HepG2 (cell line): ENCODE measurements around the gene DRD1. TPM values are rescaled to one million over a fixed set of nuclear protein-coding genes. Genes with fewer than 3 reads are reported as not detected.
A peak's percentile ranks its signal among the peaks of the same experiment; 100 is the strongest.
"Not testable (repeated sequence)": the region's sequence is repeated elsewhere in the genome, so short reads cannot be mapped to it uniquely, and the experiment has no call there.

ENCODE experiments used
- ATAC-seq: fragments of 200-7000 bp; cut with Tn5 transposase; 3 replicates; pipeline ENCODE4 v1.9.1; 2020; ENCODE audit warnings: mild to moderate bottlenecking, moderate library complexity
- BruUV-seq: library from RNA; stranded (reverse); fragments of 400-500 nt; replicated peaks from 2 replicates; lab custom pipeline; 2021; lab: Mats Ljungman, UMichigan
- CTCF ChIA-PET: fragments of 300-600 bp; formaldehyde crosslinking; extraction: SDS; loops from one replicate; lab custom pipeline; 2021; ENCODE audit warnings: low total read pairs, inconsistent platforms, low intra/inter-chr PET ratio; lab: Yijun Ruan, JAX
- POLR2A ChIA-PET: fragments of 350-600 bp; sonication (Branson Sonifier 250); formaldehyde crosslinking; loops from one replicate; lab custom pipeline; 2020; ENCODE audit warnings: antibody characterized with exemption, inconsistent platforms; lab: Yijun Ruan, JAX
- DNase-seq: peaks from one replicate; pipeline ENCODE4 v3.0.0-alpha.2; 2015; ENCODE audit warnings: low spot score
- FAIRE-seq: peaks from 3 replicates; lab custom pipeline; 2011; peaks lifted over from hg19 to GRCh38; lab: Jason Lieb, UNC
- H2AFZ ChIP-seq: one replicate; pipeline ENCODE4 v1.6.1; 2011; ENCODE audit warnings: low read length, inconsistent platforms
- H3K27ac ChIP-seq: fragments of 300-600 bp; 3 replicates; pipeline ENCODE4 v1.8.0; 2011; ENCODE audit warnings: mixed run types, mild to moderate bottlenecking, mixed read lengths, low read length, inconsistent platforms; ENCODE audit not compliant: insufficient read depth; ENCODE audit errors: extremely low read length
- H3K27me3 ChIP-seq, 2 experiments: fragments of 200-600 bp in 1 of 2; 2 replicates in 1 of 2; 3 replicates in 1 of 2; pipeline versions ENCODE4 v1.6.0 to v1.8.0; 2011; ENCODE audit warnings: low read length in 2 of 2, mild to moderate bottlenecking in 2 of 2, moderate library complexity in 2 of 2, inconsistent platforms in 1 of 2; ENCODE audit not compliant: insufficient read depth in 2 of 2, control insufficient read depth in 1 of 2
- H3K36me3 ChIP-seq, 2 experiments: fragments of 200-600 bp in 1 of 2; replicated peaks in 1 of 2; 2 replicates in 1 of 2; 3 replicates in 1 of 2; pipeline versions ENCODE4 v1.5.1 to v1.8.0; 2011; ENCODE audit warnings: low read length in 2 of 2, inconsistent platforms in 1 of 2; ENCODE audit not compliant: insufficient read depth in 2 of 2, control insufficient read depth in 1 of 2
- H3K4me1 ChIP-seq: 2 replicates; pipeline ENCODE4 v1.5.1; 2012; ENCODE audit warnings: low read length, inconsistent platforms; ENCODE audit not compliant: insufficient read depth
- H3K4me2 ChIP-seq: 2 replicates; pipeline ENCODE4 v1.6.0; 2011; ENCODE audit warnings: low read depth, low read length, inconsistent platforms
- H3K4me3 ChIP-seq, 3 experiments: fragments of 200-600 bp in 1 of 3; sonication (generic), shearing (Covaris generic) in 1 of 3; replicated peaks in 1 of 3; 2 replicates each; pipeline ENCODE4 v1.5.1; 2011 to 2016; ENCODE audit warnings: low read length in 3 of 3, inconsistent platforms in 2 of 3, low read depth in 2 of 3, mild to moderate bottlenecking in 2 of 3, control low read depth in 1 of 3, mixed read lengths in 1 of 3; ENCODE audit not compliant: insufficient read depth in 1 of 3
- H3K79me2 ChIP-seq: one replicate; pipeline ENCODE4 v1.6.1; 2011; ENCODE audit warnings: low read length, inconsistent platforms; ENCODE audit not compliant: insufficient read depth
- H3K9ac ChIP-seq: 2 replicates; pipeline ENCODE4 v1.6.0; 2011; ENCODE audit warnings: mild to moderate bottlenecking, low read depth, low read length, inconsistent platforms; ENCODE audit not compliant: insufficient read depth
- H3K9me3 ChIP-seq: 2 replicates; pipeline ENCODE4 v1.5.1; 2012; ENCODE audit warnings: mild to moderate bottlenecking, low read length
- H4K20me1 ChIP-seq: 2 replicates; pipeline ENCODE4 v1.6.0; 2011; ENCODE audit warnings: inconsistent platforms, mild to moderate bottlenecking, low read length, moderate library complexity; ENCODE audit not compliant: insufficient read depth
- ARNT2 ChIP-seq: sonication (generic); formaldehyde crosslinking; IDR thresholded peaks from 2 replicates; pipeline ENCODE4 v1.8.0; 2022; ENCODE audit warnings: mild to moderate bottlenecking, low read depth, missing genetic modification reagents, moderate library complexity
- DRAP1 ChIP-seq: IDR thresholded peaks from 2 replicates; pipeline ENCODE4 v1.6.1; 2016; ENCODE audit warnings: missing genetic modification reagents, missing compliant biosample characterization
- GATA4 ChIP-seq: sonication (generic); IDR thresholded peaks from 2 replicates; pipeline ENCODE4 v1.6.1; 2016; ENCODE audit warnings: antibody characterized with exemption, low read depth, borderline replicate concordance
- MNT ChIP-seq: fragments of 450-650 bp; IDR thresholded peaks from 2 replicates; pipeline ENCODE4 v1.6.1; 2016
- NCOA1 ChIP-seq: sonication (generic); formaldehyde crosslinking; IDR thresholded peaks from 2 replicates; pipeline ENCODE4 v1.9.0; 2021; ENCODE audit warnings: missing genetic modification reagents
- SNAPC5 ChIP-seq: sonication (generic); formaldehyde crosslinking; IDR thresholded peaks from 2 replicates; pipeline ENCODE4 v1.8.1; 2023; ENCODE audit warnings: mild to moderate bottlenecking, missing genetic modification reagents, borderline replicate concordance
- TAF1 ChIP-seq: sonication (generic); formaldehyde crosslinking; IDR thresholded peaks from 2 replicates; pipeline ENCODE4 v1.4.0; 2020; ENCODE audit warnings: missing genetic modification reagents
- ZBTB7A ChIP-seq: sonication (generic); formaldehyde crosslinking; IDR thresholded peaks from 2 replicates; pipeline ENCODE4 v1.8.0; 2022; ENCODE audit warnings: mild to moderate bottlenecking, missing genetic modification reagents
- ZNF441 ChIP-seq: sonication (generic); formaldehyde crosslinking; IDR thresholded peaks from 2 replicates; pipeline ENCODE4 v1.7.0; 2021; ENCODE audit warnings: missing genetic modification reagents, borderline replicate concordance
- WGBS: methylation state at CpG from one replicate; pipeline ENCODE4 v1.1.6; 2017; ENCODE audit warnings: low lambda C conversion rate; 5-methylcytosine and 5-hydroxymethylcytosine counted together
- in situ Hi-C: cut with HindIII; loops from 2 replicates; pipeline ENCODE4 v1.10.0; 2017; ENCODE audit warnings: low pct_unique_long_range_greater_than_20kb; ENCODE audit not compliant: extremely low pct_ligation_motif_present
- intact Hi-C: fragments of 100-400 bp; cut with micrococcal nuclease; formaldehyde crosslinking; loops from one replicate; pipeline ENCODE4 v1.10.0; 2022; ENCODE audit not compliant: unreplicated experiment
- polyA plus RNA-seq, 8 experiments: library from polyadenylated mRNA; depleted of rRNA in 3 of 8; stranded (reverse) in 7 of 8; unstranded in 1 of 8; fragments of >200 nt; fragmentation: Illumina TruSeq in 4 of 8; extraction: Trizol in 4 of 8; gene quantifications; 2 replicates each; pipeline versions ENCODE4 v1.2.1 to v1.2.3, GENCODE V29; 2011 to 2016; ENCODE audit warnings: low read depth in 4 of 8, missing spikeins in 1 of 8, mixed read lengths in 1 of 8; ENCODE audit not compliant: insufficient read depth in 1 of 8
- total RNA-seq, 5 experiments: library from RNA; depleted of rRNA; stranded (reverse); fragments of >200 nt; fragmentation: Illumina TruSeq; extraction: Trizol; gene quantifications; 2 replicates each; pipeline ENCODE4 v1.2.3, GENCODE V29; 2016; ENCODE audit warnings: low read depth in 1 of 5

DRD1 gene
- total and polyA plus RNA-seq, 2 of the 13 experiments (the other 11 are each of a cell fraction or from before 2014, with no cell fraction given), result not detected

- no peaks in the 10 kb centered on the region for H3K9me3 ChIP-seq
- no peak overlapping the region for H3K4me3 ChIP-seq
- WGBS, result 9% methylated on average over 1 of the region's 1 CpG
- H3K9ac ChIP-seq, result no peak overlapping the region
- no peaks in the 10 kb centered on the region for H3K79me2 ChIP-seq
- DNase-seq, result no peak
- in situ Hi-C loops (loop anchor here (5.0 kb wide), 1 partner anchor 505 kb away; no protein-coding TSS in a partner anchor), intact Hi-C loops (no loop called here)
- no peaks in the 10 kb centered on the region for H4K20me1 ChIP-seq
- TF ChIP-seq TAF1 (CRISPR knock-in tag) (no peak), GATA4 (no peak), ZBTB7A (CRISPR knock-in tag) (no peak), SNAPC5 (no peak), NCOA1 (no peak), DRAP1 (CRISPR knock-in tag) (no peak), ZNF441 (no peak)
- CTCF ChIA-PET, result no interaction called here
- no peak overlapping the region for H2AFZ ChIP-seq
- no peak overlapping the region for H3K4me2 ChIP-seq
- ATAC-seq, result no peak
- H3K27me3 ChIP-seq, result peaks cover 0 to 18% of the 10 kb centered on the region in 2 experiments; a peak in 3 of 5 replicates
- POLR2A ChIA-PET, result no interaction called here
- no peak overlapping the region for H3K27ac ChIP-seq
- no TSS peak for BruUV-seq
- H3K36me3 ChIP-seq, result no peaks in the 10 kb centered on the region
- H3K4me1 ChIP-seq, result no peaks in the 10 kb centered on the region
- FAIRE-seq, result no peak
These were observed 13.5 kb upstream of the DRD1 start for GRCh38 chr5:175457466-175457865.

- WGBS, result 48% methylated on average over 11 of the region's 11 CpGs
- no TSS peak for BruUV-seq
- Histone ChIP-seq H3K9me3 (no peaks in the 10 kb centered on the region), H3K9ac (no peak overlapping the region), H3K4me3 (no peak overlapping the region), H3K79me2 (no peaks in the 10 kb centered on the region), H3K27me3 (peaks cover 0 to 8% of the 10 kb centered on the region in 2 experiments; a peak in 3 of 5 replicates), H3K4me2 (no peak overlapping the region), H2AFZ (no peak overlapping the region), H3K4me1 (no peaks in the 10 kb centered on the region), H3K27ac (no peak overlapping the region), H3K36me3 (no peaks in the 10 kb centered on the region), H4K20me1 (no peaks in the 10 kb centered on the region)
- CTCF ChIA-PET, result no interaction called here
- POLR2A ChIA-PET, result no interaction called here
- no peak for ATAC-seq
- in situ Hi-C loops, result loop anchor here (5.0 kb wide), 1 partner anchor 504 kb away; no protein-coding TSS in a partner anchor
- no peak for TF ChIP-seq ARNT2 (CRISPR knock-in tag)
- TF ChIP-seq MNT, result peak; percentile 64; the same call in 1 of the 2 replicates
- no peak for DNase-seq
- intact Hi-C loops, result no loop called here
- FAIRE-seq, result no peak
These were observed 12.2 kb upstream of the DRD1 start for GRCh38 chr5:175456105-175456742.

- H3K79me2 ChIP-seq, CTCF ChIA-PET, H3K9ac ChIP-seq, H3K4me2 ChIP-seq, H3K9me3 ChIP-seq, POLR2A ChIA-PET, in situ Hi-C loops, FAIRE-seq, DNase-seq, H3K36me3 ChIP-seq, BruUV-seq, H3K27me3 ChIP-seq, H3K4me3 ChIP-seq, H2AFZ ChIP-seq, intact Hi-C loops, H3K4me1 ChIP-seq, ATAC-seq, H3K27ac ChIP-seq, H4K20me1 ChIP-seq: not testable (repeated sequence)
- 35% methylated on average over 5 of the region's 5 CpGs for WGBS
These were observed 10.4 kb upstream of the DRD1 start for GRCh38 chr5:175454338-175454737.
